ENCODE data around the gene ADRA2A. TPM values are rescaled to one million over a fixed set of nuclear protein-coding genes. Genes with fewer than 3 reads are reported as not detected.

Gene ADRA2A
- total RNA-seq, 1 experiment from 2014 or later, result 1.7 TPM

DNA sequence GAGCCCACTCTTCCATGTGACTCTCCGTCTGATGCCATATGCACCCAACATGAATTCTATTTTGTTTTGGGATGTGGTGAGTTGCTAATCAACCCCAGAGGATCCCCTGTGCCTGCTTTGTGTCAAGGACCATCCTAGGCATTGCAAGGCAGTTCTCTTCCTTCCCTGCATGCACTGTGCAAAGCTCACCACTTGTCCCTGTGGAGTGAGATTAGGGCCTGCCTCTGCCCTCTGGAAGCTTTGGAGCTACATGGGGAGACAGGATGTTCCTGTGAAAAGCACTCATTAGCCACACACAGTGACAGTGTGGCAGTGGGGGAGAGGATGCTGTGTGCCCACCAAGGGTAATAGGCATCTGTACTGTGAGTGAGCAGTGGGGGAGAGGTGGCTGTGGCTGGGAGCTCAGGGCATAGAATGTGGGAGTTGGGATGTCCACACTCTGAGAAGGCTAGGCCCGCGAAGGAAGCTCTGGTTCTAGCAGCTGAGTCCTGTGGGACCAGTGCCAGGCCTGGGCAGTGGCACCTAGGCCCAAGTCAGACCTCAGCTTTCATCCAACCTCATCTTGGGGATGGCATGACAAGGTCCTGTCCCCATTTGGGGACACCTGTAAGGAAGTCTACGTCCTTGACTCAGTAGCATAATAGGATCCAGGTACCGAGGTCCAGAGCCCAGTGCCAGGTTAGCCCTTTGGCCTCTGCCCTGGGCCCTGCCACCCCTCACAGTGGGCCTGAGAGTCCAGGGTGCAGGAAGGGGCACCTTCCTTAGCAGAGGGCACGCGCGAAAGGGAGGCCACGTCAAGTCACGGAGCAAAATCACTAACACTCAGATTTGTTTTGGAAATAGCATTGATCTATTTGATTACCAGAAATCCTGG, 6.6 kb downstream of the ADRA2A start:
- Mint-ChIP-seq H3K9me3 (no peaks in the 10 kb centered on the region), H3K4me1 (peaks cover 17% of the 10 kb centered on the region), H3K27me3 (ENCODE audit: low read depth) (peaks cover 27% of the 10 kb centered on the region), H3K27ac (no peak overlapping the region), H3K4me3 (no peak overlapping the region), H3K36me3 (no peaks in the 10 kb centered on the region)
- DNase-seq (ENCODE audit: low spot score) (no peak), ATAC-seq (no peak)
- ChIA-PET CTCF (no interaction called here), POLR2A (interaction anchor here (0.6 kb wide), 1 partner anchor 1287 kb away, joined by 3 read pairs; no protein-coding TSS in a partner anchor)
- TF ChIP-seq ETV6 (CRISPR knock-in tag; IDR thresholded peaks at IDR 0.05) (no peak), NFE2L1 (CRISPR knock-in tag; IDR thresholded peaks at IDR 0.05) (no peak), AR (CRISPR knock-in tag; IDR thresholded peaks at IDR 0.05) (no peak), ZNF416 (CRISPR knock-in tag; IDR thresholded peaks at IDR 0.05) (no peak), ZNF138 (CRISPR knock-in tag; conservative IDR thresholded peaks at IDR 0.05) (no peak), EMX1 (CRISPR knock-in tag; IDR thresholded peaks at IDR 0.05) (no peak), RORB (CRISPR knock-in tag; IDR thresholded peaks at IDR 0.05) (no peak), NR2C2 (CRISPR knock-in tag; IDR thresholded peaks at IDR 0.05) (no peak), CREM (CRISPR knock-in tag; IDR thresholded peaks at IDR 0.05) (no peak), ZNF396 (CRISPR knock-in tag; IDR thresholded peaks at IDR 0.05; ENCODE audit: borderline replicate concordance) (no peak), ZNF263 (CRISPR knock-in tag; IDR thresholded peaks at IDR 0.05; ENCODE audit: low read depth) (no peak), ARID4B (CRISPR knock-in tag; IDR thresholded peaks at IDR 0.05; ENCODE audit: borderline replicate concordance) (no peak), ZNF671 (CRISPR knock-in tag; IDR thresholded peaks at IDR 0.05) (no peak), TEAD4 (CRISPR knock-in tag; IDR thresholded peaks at IDR 0.05) (no peak)
- TF ChIP-seq, protein P1, sequence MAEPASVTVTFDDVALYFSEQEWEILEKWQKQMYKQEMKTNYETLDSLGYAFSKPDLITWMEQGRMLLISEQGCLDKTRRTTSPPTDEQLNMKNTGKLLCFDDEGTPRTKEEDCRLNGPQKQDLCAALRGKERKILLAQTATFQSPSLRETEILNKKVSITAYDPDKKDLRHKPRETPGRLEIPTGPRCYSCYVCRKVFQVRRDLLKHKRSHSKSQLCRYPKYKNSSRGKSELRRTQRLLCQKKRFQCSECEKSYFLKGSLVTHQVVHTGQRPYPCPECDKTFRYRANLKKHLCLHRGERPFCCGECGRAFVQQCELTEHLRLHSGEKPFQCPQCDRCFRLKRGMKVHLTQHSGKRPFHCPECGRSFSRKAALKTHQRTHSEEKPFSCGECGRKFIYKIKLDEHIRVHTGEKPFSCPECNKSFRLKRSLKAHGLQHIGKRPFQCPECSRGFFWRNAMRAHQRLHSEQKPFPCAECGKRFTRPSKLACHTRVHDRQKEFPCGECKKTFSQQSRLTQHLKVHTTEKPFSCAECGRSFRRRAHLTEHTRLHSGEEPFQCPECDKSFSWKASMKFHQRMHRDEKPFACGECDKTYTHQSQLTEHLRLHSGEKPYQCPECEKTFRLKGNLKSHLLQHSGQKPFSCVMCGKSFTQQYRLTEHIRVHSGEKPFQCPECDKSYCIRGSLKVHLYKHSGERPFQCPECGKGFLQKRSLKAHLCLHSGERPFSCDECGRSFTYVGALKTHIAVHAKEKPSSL (CRISPR knock-in tag; conservative IDR thresholded peaks at IDR 0.05), result no peak
- TF ChIP-seq, protein P2, sequence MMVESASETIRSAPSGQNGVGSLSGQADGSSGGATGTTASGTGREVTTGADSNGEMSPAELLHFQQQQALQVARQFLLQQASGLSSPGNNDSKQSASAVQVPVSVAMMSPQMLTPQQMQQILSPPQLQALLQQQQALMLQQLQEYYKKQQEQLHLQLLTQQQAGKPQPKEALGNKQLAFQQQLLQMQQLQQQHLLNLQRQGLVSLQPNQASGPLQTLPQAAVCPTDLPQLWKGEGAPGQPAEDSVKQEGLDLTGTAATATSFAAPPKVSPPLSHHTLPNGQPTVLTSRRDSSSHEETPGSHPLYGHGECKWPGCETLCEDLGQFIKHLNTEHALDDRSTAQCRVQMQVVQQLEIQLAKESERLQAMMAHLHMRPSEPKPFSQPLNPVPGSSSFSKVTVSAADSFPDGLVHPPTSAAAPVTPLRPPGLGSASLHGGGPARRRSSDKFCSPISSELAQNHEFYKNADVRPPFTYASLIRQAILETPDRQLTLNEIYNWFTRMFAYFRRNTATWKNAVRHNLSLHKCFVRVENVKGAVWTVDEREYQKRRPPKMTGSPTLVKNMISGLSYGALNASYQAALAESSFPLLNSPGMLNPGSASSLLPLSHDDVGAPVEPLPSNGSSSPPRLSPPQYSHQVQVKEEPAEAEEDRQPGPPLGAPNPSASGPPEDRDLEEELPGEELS (CRISPR knock-in tag; IDR thresholded peaks at IDR 0.05), result no peak
- TF ChIP-seq, protein P3, sequence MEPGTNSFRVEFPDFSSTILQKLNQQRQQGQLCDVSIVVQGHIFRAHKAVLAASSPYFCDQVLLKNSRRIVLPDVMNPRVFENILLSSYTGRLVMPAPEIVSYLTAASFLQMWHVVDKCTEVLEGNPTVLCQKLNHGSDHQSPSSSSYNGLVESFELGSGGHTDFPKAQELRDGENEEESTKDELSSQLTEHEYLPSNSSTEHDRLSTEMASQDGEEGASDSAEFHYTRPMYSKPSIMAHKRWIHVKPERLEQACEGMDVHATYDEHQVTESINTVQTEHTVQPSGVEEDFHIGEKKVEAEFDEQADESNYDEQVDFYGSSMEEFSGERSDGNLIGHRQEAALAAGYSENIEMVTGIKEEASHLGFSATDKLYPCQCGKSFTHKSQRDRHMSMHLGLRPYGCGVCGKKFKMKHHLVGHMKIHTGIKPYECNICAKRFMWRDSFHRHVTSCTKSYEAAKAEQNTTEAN (CRISPR knock-in tag; IDR thresholded peaks at IDR 0.05), result no peak
- TF ChIP-seq, protein P4, sequence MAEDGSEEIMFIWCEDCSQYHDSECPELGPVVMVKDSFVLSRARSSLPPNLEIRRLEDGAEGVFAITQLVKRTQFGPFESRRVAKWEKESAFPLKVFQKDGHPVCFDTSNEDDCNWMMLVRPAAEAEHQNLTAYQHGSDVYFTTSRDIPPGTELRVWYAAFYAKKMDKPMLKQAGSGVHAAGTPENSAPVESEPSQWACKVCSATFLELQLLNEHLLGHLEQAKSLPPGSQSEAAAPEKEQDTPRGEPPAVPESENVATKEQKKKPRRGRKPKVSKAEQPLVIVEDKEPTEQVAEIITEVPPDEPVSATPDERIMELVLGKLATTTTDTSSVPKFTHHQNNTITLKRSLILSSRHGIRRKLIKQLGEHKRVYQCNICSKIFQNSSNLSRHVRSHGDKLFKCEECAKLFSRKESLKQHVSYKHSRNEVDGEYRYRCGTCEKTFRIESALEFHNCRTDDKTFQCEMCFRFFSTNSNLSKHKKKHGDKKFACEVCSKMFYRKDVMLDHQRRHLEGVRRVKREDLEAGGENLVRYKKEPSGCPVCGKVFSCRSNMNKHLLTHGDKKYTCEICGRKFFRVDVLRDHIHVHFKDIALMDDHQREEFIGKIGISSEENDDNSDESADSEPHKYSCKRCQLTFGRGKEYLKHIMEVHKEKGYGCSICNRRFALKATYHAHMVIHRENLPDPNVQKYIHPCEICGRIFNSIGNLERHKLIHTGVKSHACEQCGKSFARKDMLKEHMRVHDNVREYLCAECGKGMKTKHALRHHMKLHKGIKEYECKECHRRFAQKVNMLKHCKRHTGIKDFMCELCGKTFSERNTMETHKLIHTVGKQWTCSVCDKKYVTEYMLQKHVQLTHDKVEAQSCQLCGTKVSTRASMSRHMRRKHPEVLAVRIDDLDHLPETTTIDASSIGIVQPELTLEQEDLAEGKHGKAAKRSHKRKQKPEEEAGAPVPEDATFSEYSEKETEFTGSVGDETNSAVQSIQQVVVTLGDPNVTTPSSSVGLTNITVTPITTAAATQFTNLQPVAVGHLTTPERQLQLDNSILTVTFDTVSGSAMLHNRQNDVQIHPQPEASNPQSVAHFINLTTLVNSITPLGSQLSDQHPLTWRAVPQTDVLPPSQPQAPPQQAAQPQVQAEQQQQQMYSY (CRISPR knock-in tag; IDR thresholded peaks at IDR 0.05), result no peak
- TF ChIP-seq, protein P5, sequence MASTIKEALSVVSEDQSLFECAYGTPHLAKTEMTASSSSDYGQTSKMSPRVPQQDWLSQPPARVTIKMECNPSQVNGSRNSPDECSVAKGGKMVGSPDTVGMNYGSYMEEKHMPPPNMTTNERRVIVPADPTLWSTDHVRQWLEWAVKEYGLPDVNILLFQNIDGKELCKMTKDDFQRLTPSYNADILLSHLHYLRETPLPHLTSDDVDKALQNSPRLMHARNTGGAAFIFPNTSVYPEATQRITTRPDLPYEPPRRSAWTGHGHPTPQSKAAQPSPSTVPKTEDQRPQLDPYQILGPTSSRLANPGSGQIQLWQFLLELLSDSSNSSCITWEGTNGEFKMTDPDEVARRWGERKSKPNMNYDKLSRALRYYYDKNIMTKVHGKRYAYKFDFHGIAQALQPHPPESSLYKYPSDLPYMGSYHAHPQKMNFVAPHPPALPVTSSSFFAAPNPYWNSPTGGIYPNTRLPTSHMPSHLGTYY (CRISPR knock-in tag; IDR thresholded peaks at IDR 0.05), result no peak
